Dermis microvascular lymphatic vessel endothelial cell (primary cell): Measurements from ENCODE around the gene SYMPK. TPM values are rescaled to one million over a fixed set of nuclear protein-coding genes. Genes with fewer than 3 reads are reported as not detected.
A peak's percentile ranks its signal among the peaks of the same experiment; 100 is the strongest.
"Not testable (repeated sequence)": the region's sequence is repeated elsewhere in the genome, so short reads cannot be mapped to it uniquely, and the experiment has no call there.

Experiments used
- DNase-seq, 2 donors: peaks; one replicate each; pipeline versions ENCODE4 v3.0.0 to v3.0.0-alpha.2; 2010; ENCODE audit warnings: low read depth in 2 of 2
- total RNA-seq: library from RNA; depleted of rRNA; stranded (reverse); fragments of >200 nt; gene quantifications from 2 replicates; pipeline ENCODE4 v1.2.1, GENCODE V29; 2014

Gene SYMPK
- total RNA-seq, 1 donor from 2014 or later, result 22.1 TPM

DNA sequence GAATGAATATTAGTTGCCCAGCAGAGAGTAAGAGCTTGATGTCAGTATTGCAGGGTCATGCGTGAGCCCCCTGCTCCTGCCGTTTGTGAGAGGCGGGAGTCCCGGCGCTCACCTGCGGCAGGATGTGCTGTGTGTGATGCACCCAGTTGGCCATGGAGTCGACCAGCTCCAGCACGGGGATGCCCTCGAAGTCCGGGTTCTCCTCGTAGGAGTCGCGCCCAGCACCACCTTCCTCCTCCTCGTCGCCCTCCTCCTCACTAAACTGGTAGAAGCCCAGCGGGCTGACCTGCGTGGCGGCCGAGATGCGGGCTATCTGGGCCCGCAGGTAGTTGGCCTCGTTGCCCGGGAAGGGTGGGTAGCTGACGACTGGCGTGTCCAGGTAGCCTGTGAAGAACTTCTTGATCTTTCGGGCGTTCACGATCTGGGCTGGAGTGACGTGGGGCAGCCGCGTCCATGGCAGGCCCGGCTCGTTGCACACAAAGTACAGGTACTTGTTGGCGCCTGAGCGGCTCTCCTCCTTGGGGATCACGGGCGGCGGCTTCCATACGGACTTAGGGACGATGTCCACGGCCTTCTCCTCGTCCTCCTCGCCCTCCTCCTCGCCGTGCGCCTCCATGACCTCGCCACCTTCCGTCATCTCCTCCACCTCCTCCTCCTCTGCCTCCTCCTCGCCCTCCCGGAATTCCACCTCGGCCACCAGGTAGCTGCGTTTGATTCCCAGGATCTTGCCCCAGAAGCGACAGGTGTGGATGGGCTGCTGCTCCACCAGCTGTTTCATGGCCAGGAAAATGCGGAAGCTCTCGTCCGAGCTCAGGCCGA is 58.6 kb downstream of the SYMPK start:
- DNase-seq, result no peak

DNA sequence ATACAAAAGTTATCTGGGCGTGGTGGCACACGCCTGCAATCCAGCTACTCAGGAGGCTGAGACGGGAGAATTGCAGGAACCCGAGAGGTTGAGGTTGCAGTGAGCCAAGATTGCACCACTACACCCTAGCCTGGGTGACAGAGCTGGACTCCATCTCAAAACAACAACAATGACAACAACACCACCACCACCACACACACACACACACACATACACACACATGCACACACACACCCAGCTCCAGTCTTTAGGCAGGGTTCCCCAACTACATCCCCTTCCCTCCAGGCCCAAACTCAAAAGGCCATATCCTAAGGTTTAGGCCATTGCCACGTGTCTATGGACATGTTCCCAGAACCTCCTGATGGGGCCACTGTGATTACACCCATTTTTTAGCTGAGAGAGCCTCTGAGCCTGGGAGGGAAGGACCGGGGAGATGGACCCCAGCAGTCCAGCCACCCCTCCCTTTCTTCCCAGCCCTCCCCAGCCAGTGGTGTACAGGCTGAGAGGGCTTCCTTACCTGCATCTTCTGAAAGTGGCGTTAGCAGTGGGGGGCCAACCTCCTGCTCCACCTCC is 61.3 kb downstream of the SYMPK start:
- no peak for DNase-seq

DNA sequence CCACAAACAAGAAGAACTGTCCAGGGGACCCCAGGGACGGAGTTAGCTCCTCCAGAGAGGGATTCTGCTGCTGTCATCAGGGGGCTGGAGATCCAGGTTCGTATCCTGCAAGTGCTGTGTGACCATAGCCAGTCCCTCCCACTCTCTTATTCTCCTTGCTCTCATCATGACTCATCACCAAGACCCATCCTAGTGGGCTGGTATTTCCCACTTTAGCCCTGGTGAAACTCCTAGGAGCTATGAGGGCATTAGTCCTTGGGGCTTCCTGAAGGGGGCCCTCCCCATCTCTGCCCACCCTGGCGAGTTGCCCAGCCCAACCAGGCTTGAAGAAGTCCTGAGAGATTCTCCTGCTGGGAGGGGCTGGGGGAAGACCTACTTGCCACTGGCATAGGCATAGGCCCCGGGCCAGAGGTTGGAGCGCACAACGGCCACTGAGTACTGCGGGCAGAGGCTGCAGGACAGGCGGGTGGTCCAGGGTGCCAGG is 62.8 kb downstream of the SYMPK start:
- DNase-seq, result no peak

DNA sequence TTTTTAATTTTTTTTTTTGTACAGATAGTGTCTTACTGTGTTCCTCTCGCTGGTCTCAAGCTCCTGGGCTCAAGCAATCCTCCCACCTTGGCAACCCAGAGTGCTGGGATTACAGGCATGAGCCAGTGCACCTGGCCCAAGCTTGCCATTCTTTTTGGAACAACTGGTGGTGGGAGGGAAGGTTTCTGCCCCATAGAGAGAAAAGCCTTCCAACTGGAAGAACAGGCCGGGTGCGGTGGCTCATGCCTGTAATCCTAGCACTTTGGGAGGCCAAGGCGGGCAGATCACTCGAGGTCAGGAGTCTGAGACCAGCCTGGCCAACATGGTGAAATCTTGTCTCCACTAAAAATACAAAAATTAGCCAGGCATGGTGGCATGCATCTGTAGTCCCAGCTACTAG is 63.4 kb downstream of the SYMPK start:
- DNase-seq, result not testable (repeated sequence)

DNA sequence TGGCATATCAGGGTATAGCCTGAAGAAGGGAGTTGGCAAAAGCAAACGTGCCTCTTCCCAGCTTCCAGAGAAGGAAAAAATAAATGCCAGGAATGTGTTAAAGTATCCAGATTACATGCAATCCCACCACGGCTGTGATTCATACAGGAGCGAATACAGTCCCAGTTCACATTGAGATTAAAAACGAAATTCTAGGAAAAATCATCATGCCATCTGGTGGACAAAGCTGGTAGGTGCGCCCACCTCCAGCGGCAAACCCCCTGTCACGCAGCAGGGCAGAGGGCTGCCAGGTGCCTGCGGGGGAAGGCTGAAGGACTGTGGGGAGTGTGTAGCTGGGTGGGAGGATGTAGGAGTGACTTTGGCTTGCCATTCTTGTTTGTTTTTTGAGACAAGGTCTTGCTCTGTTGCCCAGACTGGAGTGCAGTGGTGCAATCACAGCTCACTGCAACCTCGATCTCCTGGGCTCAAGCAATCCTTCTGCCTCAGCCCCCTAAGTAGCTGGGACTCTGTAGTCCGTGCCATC is 63.9 kb downstream of the SYMPK start:
- peak; percentile 51 to 64 for DNase-seq

DNA sequence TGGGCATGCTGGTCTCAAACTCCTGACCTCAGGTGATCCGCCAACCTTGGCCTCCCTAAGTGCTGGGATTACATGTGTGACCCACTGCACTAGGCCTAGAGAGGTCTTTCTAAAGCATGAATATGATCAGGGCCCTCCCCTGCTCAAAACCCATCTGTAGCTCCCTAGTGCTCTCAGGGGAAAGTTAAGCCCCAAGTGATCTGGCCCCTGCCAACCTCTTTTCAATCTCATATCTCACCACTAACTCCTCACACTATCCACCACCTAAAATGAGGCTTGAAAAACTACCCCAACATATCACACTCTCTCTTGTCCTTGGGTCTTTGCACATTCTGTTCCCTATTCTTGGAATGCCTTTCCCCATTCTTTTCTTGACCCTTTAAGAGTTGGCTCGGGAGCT is 68.3 kb downstream of the SYMPK start:
- no peak for DNase-seq

DNA sequence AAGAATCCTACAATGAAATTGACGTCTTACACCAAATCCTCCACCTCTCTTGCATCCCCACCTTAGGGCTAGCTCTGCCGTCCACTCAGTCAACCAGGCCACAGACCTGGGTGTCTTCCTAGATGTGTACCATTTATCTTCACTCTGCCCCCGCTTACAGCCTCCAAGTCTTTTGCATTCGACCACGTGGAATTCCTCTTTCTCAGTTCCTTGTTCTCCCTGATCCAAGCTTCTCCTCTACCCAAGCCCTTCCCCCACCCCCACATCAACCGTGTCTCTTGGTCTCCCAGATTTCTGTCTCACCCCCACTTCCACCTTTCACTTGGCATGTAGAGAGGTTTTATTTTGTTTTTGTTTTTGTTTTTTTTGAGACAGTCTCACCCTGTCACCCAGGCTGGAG is 69.1 kb downstream of the SYMPK start:
- DNase-seq, result no peak

DNA sequence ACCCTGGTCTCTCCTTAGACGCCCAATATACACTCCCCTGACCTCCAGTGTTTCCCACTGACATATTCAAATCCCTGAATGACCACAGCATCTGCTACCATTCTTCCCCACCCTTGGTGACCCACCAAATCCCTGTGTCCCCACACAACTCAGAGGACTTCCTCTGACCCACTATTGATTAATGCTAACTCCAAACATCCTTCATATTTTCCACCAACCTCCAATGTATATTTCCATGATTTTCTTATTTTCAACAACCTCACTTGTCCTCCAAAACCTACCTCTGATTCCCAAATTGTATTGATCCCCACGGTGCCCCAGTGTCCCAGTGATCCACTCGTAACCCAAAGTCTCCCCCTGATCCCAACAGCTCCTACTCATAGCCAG is 69.8 kb downstream of the SYMPK start:
- no peak for DNase-seq

DNA sequence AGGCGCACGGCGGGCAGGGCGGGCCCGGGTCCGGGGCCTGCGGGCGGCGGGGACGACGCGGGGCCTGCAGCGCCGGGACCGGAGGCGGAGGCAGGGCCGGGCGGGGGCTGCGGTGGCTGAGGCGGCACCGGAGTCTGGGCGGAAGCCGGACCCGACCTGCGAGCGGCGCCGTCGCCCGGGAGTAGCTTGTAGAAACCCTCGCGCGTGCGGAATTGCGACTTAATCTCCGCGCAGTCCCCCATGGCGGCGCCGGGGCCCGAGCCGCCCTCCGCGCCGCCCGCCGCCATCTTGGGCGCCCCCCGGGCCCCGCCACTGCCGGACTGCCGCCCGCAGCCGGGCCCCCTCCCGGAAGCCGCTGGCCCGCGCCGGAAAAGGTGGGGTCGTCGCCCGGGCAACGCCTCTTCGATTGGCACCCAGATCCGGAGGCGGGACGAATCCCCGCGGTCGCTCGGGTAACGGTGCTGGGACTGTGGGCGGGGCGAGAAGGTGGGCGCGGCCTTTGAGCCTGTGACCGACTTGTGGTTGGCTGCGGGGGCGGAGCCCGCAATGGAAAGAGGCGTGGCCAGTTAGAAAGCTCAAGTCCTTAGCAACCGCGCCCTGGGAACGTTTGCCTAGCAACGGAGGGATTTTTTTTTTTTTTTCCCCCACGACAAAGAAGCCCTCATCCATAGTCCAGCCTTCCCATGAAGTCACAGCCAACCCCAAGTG is 70.3 kb downstream of the SYMPK start, which contains the start of gene DMWD:
Gene DMWD (minus strand): TSS at position 376 of the 708 bp plus-strand sequence. CDS start 89 bp downstream, at position 287.
- DNase-seq, result peak; percentile 97 to 99

DNA sequence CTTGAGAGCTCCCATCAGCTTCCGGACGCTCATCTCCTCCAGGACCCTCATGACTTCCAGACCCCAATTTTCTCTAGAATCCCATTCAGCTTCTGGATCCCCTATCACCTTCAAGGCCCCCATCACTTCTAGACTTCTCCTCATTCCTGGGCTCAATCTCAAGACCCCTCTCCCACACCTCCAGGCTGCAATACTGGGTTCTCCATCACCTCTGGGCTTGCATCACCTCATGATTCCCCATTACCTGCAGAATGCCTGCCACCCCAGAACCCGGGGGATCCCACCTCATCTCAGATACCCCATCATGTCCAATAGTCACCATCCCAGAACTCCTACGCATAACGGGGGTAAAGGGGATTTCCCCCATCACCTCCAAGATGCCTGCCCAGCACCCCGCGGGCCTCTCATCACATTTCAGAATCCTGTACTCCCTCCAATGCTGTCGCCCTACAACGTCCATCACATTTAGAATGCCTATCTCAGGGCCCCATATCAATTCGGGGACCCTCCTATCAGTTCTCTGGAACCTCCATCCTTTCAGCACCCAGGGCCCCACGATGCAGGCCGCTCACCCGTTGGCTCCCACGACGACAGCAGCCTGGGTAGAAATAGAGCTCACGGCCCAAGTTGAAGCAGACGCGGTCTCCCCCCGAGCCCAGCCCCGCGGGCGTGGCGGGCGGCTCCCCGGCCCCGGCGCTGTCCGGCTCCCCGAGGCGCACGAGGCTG is 71.0 kb downstream of the SYMPK start:
- no peak for DNase-seq

DNA sequence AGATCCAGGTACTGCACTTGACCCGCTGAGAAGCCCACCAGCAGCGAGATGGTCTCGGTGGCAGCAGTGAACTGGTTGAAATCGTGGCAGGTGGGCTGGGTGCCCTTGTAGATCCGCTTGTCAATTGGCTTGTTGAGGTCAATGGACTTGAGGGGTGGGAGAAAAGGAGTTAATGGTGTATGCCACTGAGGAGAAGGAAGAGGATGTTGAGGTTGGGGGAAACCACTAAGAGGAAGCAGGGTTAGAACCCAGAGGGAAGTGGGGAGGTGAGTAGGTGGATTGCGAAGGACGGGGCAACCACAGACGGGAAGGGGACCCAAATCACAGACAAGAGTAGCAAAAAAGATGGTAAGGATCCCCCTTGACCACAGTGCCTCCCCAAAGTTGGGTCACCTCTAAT is 72.0 kb downstream of the SYMPK start:
- no peak for DNase-seq

DNA sequence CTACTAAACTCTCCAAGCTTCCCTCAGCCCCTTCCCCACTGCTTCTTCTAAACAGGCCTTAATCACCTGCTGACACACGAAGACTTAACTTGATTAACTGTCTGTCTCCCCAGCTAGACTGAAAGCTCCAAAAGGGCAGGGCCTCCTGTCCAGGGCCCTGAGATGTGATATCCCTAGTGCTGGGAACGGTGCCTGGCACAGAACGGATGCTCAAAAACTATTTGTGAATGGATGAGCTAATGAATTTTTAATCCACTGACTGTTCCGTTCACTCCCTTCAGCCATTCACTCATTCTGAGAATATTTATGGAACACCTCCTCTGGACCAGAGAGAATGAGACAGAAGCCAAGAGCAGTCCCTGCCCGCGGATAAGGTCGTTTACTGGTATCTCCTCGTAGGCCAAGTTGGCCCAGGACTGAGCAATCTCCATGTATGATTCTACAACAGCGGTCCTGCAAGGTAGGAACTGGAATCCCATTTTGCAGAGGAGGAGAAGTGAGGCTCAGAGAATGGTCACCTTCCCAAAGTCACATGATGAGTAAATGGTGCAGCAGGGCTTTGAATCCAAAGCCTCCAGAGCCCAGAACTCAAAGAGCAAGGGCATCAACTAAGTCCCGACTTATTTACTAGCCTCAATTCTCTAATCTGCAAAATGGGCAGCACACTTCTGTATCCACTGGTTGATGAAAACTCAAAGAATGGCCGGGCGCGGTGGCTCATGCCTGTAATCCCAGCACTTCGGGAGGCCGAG is 73.7 kb downstream of the SYMPK start:
- no peak for DNase-seq

DNA sequence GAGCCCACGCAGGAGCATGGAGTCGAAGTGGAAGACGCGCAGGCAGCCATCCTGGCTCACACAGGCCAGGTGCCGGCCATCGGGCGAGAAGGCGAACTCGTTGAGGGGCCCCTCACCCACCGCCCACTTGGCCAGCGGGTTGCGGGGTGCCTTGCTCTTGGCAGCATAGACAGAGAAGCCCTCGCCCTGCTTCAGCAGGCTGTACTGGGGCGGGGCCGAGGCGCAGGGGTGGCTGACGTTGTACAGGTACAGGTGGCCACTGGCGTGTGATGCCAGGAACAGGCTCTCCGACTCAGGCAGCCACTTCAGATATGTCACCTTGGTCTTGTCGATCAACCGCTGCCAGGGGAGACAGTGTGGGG is 76.4 kb downstream of the SYMPK start:
- no peak for DNase-seq

DNA sequence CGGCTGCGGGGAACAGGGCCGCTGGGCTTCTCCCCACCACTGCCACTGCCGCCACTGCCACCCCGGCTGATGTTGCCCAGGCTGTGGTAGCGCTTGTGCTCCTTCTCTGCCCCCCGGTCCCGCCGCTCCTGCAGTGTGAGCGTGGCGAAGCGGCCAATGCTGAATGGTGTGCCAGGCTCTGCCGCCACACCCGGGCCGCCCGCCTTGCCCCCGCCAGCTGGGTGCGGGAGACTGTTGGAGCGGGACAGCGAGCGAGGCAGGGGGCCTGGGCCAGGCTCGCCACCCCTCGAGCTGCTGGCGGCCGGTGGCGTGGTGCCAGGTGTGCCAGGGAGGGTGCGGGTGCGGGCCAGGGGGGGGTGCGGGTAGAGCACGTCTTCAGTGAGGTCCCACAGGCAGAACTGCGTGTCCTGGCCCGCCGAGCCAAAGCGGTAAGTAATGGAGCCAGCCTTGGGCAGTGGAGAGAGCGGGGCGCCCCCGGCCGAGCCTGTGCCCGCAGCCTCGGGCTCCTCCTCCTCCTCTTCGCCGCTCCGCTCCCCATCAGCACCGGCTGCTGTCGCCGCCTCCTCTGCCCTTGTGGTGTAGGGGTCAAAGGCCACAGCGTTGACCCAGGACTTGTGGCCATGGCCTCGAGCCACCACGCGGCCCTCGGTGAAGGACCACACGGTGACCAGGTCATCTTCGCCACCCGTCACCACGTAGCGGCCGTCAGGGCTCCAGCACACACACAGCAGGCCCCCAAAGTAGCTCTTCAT is 77.0 kb downstream of the SYMPK start:
- DNase-seq, result no peak

DNA sequence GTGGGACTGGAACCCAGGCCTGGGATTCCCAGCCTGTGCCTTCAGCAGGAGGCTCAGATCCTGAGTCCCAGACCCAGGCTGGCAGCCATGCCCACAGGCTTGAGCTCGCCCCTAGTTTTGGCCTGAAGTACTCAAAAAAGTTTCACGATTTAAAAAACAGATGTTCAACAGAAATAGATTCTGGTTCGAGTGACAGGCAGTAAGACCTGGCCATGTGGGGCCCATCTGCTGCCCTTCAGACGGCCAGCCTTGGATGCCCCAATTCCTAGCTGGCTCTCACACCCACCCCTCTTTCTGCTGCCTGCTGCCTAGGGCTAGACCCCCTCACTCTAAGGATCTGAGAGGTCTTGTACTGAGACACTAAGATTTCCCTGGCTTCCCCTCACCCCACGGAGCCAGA is 77.8 kb downstream of the SYMPK start:
- no peak for DNase-seq

DNA sequence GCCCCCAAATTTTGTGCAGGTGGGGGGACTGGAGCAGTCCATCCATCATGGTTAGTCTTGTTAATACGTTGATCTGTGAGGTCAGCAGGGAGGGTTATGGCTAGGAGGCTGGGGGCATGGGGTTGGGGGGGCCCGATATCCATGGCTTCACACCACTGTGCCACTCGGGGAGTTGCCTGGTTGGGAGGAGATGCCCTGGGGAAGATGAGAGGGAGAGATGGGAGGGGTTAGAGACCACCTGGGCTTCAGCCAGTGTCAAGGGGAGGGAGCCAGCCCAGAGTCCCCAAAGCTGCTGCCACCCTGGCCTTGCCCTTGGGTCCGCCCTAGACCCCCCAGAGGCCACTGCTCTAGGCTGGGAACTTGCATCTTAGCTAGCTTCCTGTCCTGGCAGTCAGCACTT is 78.9 kb downstream of the SYMPK start:
- DNase-seq, result no peak

DNA sequence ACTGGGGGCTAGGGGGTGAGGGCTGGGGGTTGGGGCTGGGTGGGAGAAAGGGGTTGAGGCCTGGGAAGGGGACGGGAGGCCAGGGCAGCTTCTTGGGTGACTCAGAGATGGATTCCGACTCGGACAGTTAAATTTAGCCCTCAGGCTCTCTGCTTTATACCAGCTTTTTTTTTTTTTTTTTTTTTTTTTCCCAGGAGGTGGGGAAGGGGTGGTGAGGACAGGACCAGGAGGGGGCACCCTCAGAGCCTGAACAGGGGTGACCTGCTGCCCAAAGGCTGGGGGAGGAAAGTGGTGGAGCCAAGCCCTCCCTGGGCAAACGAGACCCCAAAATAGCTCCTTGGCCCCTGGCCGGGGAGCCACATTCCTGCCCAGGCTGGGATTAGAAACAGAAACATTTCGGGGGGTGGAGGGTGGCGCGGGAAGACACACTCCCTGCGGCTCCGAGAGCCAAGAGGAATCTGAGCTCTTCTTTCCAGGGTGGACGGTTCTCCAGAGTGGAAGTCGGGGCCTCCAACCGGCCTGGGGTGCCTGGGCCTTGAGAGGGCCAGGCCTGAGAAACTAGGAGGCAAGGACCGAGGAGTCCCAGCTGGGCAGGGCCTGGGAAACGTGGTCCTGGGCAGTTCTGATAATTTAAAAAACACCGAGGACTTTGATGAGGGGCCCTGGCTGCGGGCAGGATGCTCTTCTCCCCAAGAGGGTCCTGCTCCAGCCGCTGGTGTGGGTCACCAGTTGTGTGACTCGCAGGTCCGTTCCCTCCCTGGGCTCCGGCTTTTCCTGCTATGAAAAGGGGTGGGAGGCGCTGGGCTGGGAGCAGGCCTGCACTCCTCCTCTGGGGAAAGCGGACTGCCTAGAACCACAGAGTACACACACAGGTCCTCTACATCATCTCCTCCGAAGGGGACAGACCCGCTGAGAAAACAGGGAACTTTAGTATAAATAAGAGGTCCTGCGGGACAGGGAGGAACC is 79.8 kb downstream of the SYMPK start:
- no peak for DNase-seq

DNA sequence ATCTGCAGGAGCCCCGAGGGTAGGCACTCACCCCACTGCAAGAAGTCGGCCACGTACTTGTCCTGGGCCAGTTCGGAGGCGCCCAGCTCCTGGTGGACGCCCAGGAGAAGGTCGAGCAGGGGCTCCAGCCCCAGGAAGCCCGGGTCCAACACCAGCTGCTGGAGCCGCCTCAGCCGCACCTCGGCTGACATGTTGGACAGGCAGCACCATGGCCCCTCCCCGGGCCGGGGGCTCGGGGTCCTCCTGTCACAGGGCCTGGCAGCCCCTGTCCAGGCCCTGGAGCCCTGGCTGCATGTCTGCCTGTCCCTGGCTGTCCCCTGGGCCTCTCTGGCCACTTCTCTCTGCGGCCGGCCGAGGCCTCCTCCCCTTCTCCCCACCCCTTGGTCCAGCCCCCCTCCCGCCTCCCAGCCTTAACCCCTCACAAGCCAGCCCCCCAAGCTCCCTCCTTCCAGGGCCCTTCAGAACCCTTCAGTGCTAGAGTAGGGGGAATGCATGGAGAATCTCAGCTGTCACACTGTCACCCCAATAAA is 80.7 kb downstream of the SYMPK start, which contains the start of gene DMPK:
Gene DMPK (minus strand): TSS at position 329 of the 530 bp plus-strand sequence. CDS start 138 bp downstream, at position 191.
- DNase-seq, result no peak
